ENCODE measurements around the gene CP.

Gene CP

DNA sequence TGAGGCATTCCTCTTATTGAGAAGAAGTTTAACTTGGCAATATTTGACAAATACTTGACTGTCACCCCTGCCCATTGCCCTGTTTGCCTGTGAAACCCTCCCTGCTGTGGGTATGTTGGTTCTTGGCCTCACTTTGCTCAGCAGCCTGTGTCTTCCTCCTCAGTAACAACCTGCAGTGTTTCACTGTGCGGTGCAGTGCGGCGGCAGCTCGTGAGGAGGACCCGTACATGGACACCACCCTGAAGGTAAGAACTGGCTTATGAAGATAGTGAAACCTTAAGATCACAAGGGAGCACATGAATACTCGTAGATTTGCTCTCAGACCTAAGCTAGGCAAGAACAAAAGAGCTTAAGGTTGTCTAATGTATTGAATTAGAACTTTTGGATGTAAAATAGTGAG lies 71.2 kb downstream of the CP start:
- TF ChIP-seq, protein P1, sequence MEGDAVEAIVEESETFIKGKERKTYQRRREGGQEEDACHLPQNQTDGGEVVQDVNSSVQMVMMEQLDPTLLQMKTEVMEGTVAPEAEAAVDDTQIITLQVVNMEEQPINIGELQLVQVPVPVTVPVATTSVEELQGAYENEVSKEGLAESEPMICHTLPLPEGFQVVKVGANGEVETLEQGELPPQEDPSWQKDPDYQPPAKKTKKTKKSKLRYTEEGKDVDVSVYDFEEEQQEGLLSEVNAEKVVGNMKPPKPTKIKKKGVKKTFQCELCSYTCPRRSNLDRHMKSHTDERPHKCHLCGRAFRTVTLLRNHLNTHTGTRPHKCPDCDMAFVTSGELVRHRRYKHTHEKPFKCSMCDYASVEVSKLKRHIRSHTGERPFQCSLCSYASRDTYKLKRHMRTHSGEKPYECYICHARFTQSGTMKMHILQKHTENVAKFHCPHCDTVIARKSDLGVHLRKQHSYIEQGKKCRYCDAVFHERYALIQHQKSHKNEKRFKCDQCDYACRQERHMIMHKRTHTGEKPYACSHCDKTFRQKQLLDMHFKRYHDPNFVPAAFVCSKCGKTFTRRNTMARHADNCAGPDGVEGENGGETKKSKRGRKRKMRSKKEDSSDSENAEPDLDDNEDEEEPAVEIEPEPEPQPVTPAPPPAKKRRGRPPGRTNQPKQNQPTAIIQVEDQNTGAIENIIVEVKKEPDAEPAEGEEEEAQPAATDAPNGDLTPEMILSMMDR (conservative IDR thresholded peaks at IDR 0.05; ENCODE audit: low read length), result no peak
- no peak overlapping the region for H3K4me3 ChIP-seq (ENCODE audit: low read length)

DNA sequence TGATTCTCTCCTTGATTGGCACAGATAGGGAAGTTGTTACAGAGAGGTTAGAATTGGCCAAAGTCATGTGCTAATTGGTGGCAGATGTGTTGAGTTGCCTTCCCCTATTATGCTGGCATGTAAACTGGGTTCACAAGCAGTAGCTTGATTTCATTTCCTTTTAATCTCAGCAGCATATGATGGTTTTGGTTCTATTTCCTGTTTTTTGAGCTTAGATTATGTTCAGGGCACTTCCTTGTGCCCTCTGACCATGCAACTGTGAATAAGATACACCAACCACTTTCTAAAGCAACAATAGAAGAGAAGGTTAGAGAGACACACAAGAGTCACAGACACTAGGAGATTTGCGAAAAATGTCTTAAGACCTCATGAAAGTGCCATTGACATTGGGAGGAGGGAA lies 75.7 kb downstream of the CP start:
- DNase-seq (ENCODE audit: low read depth), result peak; percentile 8
- TF ChIP-seq, protein P1 (conservative IDR thresholded peaks at IDR 0.05; ENCODE audit: low read length), result no peak
- no peak overlapping the region for H3K4me3 ChIP-seq (ENCODE audit: low read length)

More for the DNA sequence above, 71.2 kb downstream of the CP start:
- DNase-seq (ENCODE audit: low read depth), result no peak

DNA sequence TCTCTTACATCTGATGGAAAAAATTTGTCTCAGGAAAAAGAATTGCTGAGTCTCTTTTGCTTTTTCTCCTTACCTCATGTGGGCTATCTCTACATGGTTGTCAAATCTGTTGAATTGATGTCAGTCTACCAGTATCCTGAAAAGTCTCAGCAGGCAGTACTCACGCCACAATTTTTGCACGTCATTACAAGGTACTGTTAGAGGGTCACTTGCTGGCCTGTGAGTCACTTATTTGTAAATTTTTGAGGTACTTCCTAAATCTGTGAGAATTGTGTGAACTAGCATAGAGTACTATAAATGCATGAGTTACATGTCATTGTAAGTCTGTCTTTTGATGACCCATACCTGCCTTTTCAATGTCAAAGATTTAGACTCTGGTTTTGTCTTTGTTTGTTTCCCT lies 76.3 kb downstream of the CP start:
- no peak for DNase-seq (ENCODE audit: low read depth)
- TF ChIP-seq, protein P1 (conservative IDR thresholded peaks at IDR 0.05; ENCODE audit: low read length), result no peak
- no peak overlapping the region for H3K4me3 ChIP-seq (ENCODE audit: low read length)

DNA sequence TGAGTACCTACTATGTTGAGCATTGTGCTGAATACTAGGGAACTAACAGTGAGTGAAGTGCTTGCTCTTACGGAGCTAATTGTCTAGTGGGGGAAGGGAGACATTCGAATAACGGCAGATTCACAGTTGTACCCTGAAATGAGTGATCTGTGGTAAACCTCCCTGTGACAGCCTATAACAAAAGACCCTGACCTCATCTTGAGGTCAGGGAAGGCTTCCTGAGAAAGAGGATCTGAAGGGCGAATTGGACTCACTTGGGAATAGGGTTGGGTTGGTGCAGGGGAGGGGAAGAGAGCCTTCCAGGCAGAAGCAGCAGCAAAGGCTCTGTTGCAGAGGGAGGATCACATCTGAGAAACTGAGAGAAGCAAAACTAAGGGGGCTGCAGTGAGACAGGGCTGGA lies 78.9 kb downstream of the CP start:
- DNase-seq (ENCODE audit: low read depth), result no peak
- no peak overlapping the region for H3K4me3 ChIP-seq (ENCODE audit: low read length)
- TF ChIP-seq, protein P1 (conservative IDR thresholded peaks at IDR 0.05; ENCODE audit: low read length), result no peak

DNA sequence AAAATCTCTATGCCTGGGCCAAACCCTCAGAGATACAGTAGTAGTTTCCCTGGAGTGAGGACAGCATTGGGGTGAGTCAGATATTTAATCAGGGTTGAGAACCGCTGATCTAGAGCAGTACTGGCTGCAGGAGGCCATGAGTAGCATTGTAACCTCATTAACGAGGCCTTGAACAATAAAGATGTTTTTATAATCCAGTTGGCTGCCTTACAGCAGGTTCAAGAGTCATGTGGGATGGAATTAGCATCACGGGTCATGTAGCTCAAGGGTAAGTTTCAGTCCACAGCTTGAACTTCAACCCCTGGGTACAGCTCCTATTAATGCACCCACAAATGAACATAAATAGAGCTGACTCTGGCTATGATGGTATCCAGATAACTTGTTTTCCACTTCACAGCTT lies 87.1 kb downstream of the CP start:
- H3K4me3 ChIP-seq (ENCODE audit: low read length), result no peak overlapping the region
- TF ChIP-seq, protein P1 (conservative IDR thresholded peaks at IDR 0.05; ENCODE audit: low read length), result no peak
- DNase-seq (ENCODE audit: low read depth), result no peak

DNA sequence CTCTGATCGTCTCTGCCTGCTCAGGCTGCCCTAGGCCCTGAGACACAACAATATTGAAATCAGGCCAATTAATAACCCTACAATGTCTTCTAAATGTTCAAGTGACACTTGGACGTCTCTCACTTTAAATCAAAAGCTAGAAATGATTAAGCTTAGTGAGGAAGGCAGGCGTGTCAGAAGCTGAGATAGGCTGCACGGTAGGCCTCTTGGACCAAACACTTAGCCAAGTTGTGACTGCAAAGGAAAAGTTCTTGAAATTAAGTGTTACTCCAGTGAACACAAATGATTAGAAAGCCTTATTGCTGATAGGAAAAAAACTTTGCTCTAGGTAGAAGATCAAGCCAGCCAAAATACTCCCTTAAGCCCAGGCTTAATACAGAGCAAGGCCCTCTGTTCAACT lies 90.0 kb downstream of the CP start:
- no peak for DNase-seq (ENCODE audit: low read depth)
- TF ChIP-seq, protein P1 (conservative IDR thresholded peaks at IDR 0.05; ENCODE audit: low read length), result no peak
- H3K4me3 ChIP-seq (ENCODE audit: low read length), result peak overlapping the region; percentile 3; the same call in 1 of the 2 replicates

DNA sequence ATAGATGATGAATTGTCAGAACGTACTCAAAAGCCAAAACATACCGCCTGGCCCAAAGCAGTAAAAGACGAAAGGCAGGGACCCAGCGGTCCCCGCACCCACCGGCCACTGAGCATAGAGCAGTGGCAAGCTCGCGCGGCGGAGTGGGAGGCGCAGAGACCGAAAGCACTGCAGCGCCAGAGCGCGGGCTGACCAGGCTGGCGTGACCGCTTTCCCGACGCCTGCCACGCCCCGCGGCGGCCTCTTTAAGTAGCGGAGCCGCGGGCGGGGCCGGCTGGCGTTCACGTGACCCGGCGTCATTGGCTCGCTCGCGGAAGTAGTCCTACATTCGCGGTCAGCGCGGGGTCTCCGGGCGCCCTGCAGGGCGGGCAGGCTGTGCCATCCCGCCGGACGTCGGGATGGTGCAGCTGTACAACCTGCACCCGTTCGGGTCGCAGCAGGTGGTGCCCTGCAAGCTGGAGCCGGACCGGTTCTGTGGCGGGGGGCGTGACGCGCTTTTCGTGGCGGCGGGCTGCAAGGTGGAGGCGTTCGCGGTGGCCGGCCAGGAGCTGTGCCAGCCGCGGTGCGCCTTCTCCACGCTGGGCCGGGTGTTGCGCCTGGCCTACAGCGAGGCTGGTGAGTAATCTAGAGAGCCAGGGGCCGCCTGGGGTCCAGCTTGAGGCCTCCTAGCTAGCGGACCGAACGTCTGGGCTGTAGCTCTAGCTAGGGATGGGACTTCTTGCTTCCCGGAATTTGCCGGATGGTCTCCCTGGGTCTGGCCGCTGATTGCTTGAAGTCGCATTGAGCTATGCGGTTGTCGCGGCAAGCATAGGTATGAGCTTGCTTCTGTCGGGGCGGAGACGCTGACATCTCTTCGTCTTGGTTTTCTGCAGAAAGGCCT lies 92.1 kb downstream of the CP start, which contains the start of gene HPS3:
TSS of gene HPS3 (plus strand) at position 313 of the 880 bp plus-strand sequence. CDS start at position 399, 86 bp downstream.
- TF ChIP-seq, protein P1 (conservative IDR thresholded peaks at IDR 0.05; ENCODE audit: low read length), result no peak
- DNase-seq (ENCODE audit: low read depth), result peak; percentile 85
- H3K4me3 ChIP-seq (ENCODE audit: low read length), result peak within 1 kb of the TSS; percentile 84
